Neural progenitor cell (in vitro differentiated cells): ENCODE measurements around the gene SDK2.

ENCODE experiments used
- EZH2phosphoT487 ChIP-seq: fragments of 200-600 bp; sonication (generic); IDR thresholded peaks from 2 replicates; pipeline ENCODE4 v1.6.1; 2017; ENCODE audit warnings: antibody characterized with exemption
- TF ChIP-seq, protein P1 (sequence below): fragments of 200-600 bp; sonication (generic); IDR thresholded peaks from 2 replicates; pipeline ENCODE4 v1.5.1; 2017; ENCODE audit warnings: antibody characterized with exemption, mild to moderate bottlenecking

DNA sequence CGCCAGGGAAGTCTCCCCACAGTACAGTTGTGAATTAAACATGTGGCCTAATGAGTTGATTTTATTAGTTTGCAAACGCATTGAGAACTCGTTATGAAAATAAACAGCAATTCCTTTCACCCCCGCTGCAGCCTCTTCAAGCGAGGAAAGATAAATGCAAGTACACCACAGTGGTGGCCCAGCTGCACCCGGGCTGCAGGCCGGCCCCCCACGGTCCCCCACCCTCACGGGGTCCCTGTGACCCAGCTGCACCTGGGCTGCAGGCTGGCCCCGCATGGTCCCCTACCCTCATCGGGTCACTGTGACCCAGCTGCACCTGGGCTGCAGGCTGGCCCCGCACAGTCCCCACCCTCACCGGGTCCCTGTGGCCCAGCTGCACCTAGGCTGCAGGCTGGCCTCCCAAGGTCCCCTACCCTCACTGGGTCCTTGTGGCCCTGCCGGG lies 32.2 kb downstream of the SDK2 start:
- TF ChIP-seq, protein P1, sequence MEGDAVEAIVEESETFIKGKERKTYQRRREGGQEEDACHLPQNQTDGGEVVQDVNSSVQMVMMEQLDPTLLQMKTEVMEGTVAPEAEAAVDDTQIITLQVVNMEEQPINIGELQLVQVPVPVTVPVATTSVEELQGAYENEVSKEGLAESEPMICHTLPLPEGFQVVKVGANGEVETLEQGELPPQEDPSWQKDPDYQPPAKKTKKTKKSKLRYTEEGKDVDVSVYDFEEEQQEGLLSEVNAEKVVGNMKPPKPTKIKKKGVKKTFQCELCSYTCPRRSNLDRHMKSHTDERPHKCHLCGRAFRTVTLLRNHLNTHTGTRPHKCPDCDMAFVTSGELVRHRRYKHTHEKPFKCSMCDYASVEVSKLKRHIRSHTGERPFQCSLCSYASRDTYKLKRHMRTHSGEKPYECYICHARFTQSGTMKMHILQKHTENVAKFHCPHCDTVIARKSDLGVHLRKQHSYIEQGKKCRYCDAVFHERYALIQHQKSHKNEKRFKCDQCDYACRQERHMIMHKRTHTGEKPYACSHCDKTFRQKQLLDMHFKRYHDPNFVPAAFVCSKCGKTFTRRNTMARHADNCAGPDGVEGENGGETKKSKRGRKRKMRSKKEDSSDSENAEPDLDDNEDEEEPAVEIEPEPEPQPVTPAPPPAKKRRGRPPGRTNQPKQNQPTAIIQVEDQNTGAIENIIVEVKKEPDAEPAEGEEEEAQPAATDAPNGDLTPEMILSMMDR = no peak
- TF ChIP-seq EZH2phosphoT487 = no peak
